OCI-LY3 (cell line): Measurements from ENCODE around the gene CCS.

Experiments
- CTCF ChIP-seq: fragments of 200-600, 300-600 bp; sonication (generic); IDR thresholded peaks from 2 replicates; pipeline ENCODE4 v1.5.1; 2014; ENCODE audit warnings: antibody characterized with exemption, low read length, low read depth
- EZH2phosphoT487 ChIP-seq: fragments of 200-600 bp; shearing (Covaris generic); IDR thresholded peaks from 2 replicates; pipeline ENCODE4 v1.6.1; 2018; ENCODE audit warnings: antibody characterized with exemption, mixed run types, low read depth

GRCh38 chr11:66566221-66566620 is 26.8 kb upstream of the CCS start:
- no peak for TF ChIP-seq CTCF
- TF ChIP-seq EZH2phosphoT487 = no peak
